ENCODE results near the gene RABGAP1L.
"Not testable (repeated sequence)": the region's sequence is repeated elsewhere in the genome, so short reads cannot be mapped to it uniquely, and the experiment has no call there.

RABGAP1L gene

GRCh38 chr1:174118751-174119150 lies 40.6 kb upstream of the RABGAP1L start:
- DNase-seq (ENCODE audit: insufficient read length, low spot score) (no peak), FAIRE-seq (no peak)
- no peak for TF ChIP-seq CTCF (IDR thresholded peaks at IDR 0.05; ENCODE audit: insufficient read depth, missing control alignments)

GRCh38 chr1:174122318-174122717 lies 37.0 kb upstream of the RABGAP1L start:
- FAIRE-seq; DNase-seq (ENCODE audit: insufficient read length, low spot score): not testable (repeated sequence)

GRCh38 chr1:174123843-174124242 lies 35.5 kb upstream of the RABGAP1L start:
- FAIRE-seq (no peak), DNase-seq (ENCODE audit: insufficient read length, low spot score) (no peak)
- TF ChIP-seq CTCF (IDR thresholded peaks at IDR 0.05; ENCODE audit: insufficient read depth, missing control alignments) = no peak

GRCh38 chr1:174127176-174127575 lies 32.1 kb upstream of the RABGAP1L start:
- DNase-seq (ENCODE audit: insufficient read length, low spot score); FAIRE-seq: not testable (repeated sequence)

GRCh38 chr1:174131032-174131638 lies 28.2 kb upstream of the RABGAP1L start:
- DNase-seq (ENCODE audit: insufficient read length, low spot score) (no peak), FAIRE-seq (no peak)

GRCh38 chr1:174134003-174134659 lies 25.2 kb upstream of the RABGAP1L start:
- no peak for TF ChIP-seq CTCF (IDR thresholded peaks at IDR 0.05; ENCODE audit: insufficient read depth, missing control alignments)
- no peak for DNase-seq (ENCODE audit: insufficient read length, low spot score)
- FAIRE-seq = no peak

More at GRCh38 chr1:174131032-174131638, 28.2 kb upstream of the RABGAP1L start:
- no peak for TF ChIP-seq CTCF (IDR thresholded peaks at IDR 0.05; ENCODE audit: insufficient read depth, missing control alignments)

- FAIRE-seq = no peak
- no peak for TF ChIP-seq CTCF (IDR thresholded peaks at IDR 0.05; ENCODE audit: insufficient read depth, missing control alignments)
- DNase-seq (ENCODE audit: insufficient read length, low spot score) = no peak
Measured at GRCh38 chr1:174135211-174135610, 24.1 kb upstream of the RABGAP1L start.

GRCh38 chr1:174136714-174137113 lies 22.6 kb upstream of the RABGAP1L start:
- TF ChIP-seq CTCF (IDR thresholded peaks at IDR 0.05; ENCODE audit: insufficient read depth, missing control alignments) = no peak
- FAIRE-seq (no peak), DNase-seq (ENCODE audit: insufficient read length, low spot score) (no peak)
